NCI-H460 (cell line): ENCODE measurements around the gene S100A1. TPM values are rescaled to one million over a fixed set of nuclear protein-coding genes. Genes with fewer than 3 reads are reported as not detected.
"Not testable (repeated sequence)": the region's sequence is repeated elsewhere in the genome, so short reads cannot be mapped to it uniquely, and the experiment has no call there.

Experiments
- DNase-seq: peaks from one replicate; pipeline ENCODE4 v3.0.0-alpha.2; 2016; ENCODE audit warnings: low read depth; ENCODE audit errors: extremely low read depth
- total RNA-seq: library from RNA; depleted of rRNA; stranded (reverse); fragments of >200 nt; shearing (Covaris generic); gene quantifications from 2 replicates; pipeline ENCODE4 v1.2.3, GENCODE V29; 2014

The S100A1 gene
- total RNA-seq, 1 experiment from 2014 or later, result not detected

- DNase-seq, result no peak
Measured at GRCh38 chr1:153649863-153650235, 21.6 kb downstream of the S100A1 start.

GRCh38 chr1:153651771-153652170, 23.5 kb downstream of the S100A1 start:
- DNase-seq, result no peak

- DNase-seq, result no peak
Measured at GRCh38 chr1:153652805-153653500, 24.7 kb downstream of the S100A1 start.

- DNase-seq, result no peak
Measured at GRCh38 chr1:153655333-153655732, 27.1 kb downstream of the S100A1 start.

GRCh38 chr1:153658400-153659174, 30.4 kb downstream of the S100A1 start, which contains the start of gene SNAPIN:
Gene SNAPIN, plus strand, starts transcription at chr1:153658703. Its CDS starts 41 bp downstream, at chr1:153658744.
- DNase-seq, result peak; percentile 89

GRCh38 chr1:153659175-153659534, 30.9 kb downstream of the S100A1 start:
- DNase-seq, result no peak

- DNase-seq, result no peak
Measured at GRCh38 chr1:153659656-153660055, 31.4 kb downstream of the S100A1 start.

GRCh38 chr1:153661111-153661708, 33.0 kb downstream of the S100A1 start:
- no peak for DNase-seq

- DNase-seq, result no peak
Measured at GRCh38 chr1:153662269-153662668, 34.0 kb downstream of the S100A1 start.

- DNase-seq, result no peak
Measured at GRCh38 chr1:153663211-153663610, 35.0 kb downstream of the S100A1 start.

- no peak for DNase-seq
Measured at GRCh38 chr1:153667439-153667838, 39.2 kb downstream of the S100A1 start.

GRCh38 chr1:153668672-153669071, 40.4 kb downstream of the S100A1 start:
- not testable (repeated sequence) for DNase-seq

- no peak for DNase-seq
Measured at GRCh38 chr1:153669606-153670005, 41.4 kb downstream of the S100A1 start.

GRCh38 chr1:153670257-153670858, 42.1 kb downstream of the S100A1 start:
- DNase-seq, result no peak

GRCh38 chr1:153670859-153671627, 42.8 kb downstream of the S100A1 start, which contains the start of gene ILF2:
Gene ILF2, minus strand, starts transcription at chr1:153670993. Its CDS starts 71 bp downstream, at chr1:153670922.
- peak; percentile 100 for DNase-seq

GRCh38 chr1:153671628-153672353, 43.6 kb downstream of the S100A1 start:
- DNase-seq, result not testable (repeated sequence)

GRCh38 chr1:153673511-153673910, 45.3 kb downstream of the S100A1 start:
- no peak for DNase-seq

GRCh38 chr1:153677718-153678518, 49.7 kb downstream of the S100A1 start:
- DNase-seq, result peak; percentile 52
